HG02678 (cell line): Measurements from ENCODE around the gene POLD1.
A peak's percentile ranks its signal among the peaks of the same experiment; 100 is the strongest.
"Not testable (repeated sequence)": the region's sequence is repeated elsewhere in the genome, so short reads cannot be mapped to it uniquely, and the experiment has no call there.

ENCODE experiments used
- ATAC-seq: cut with Tn5 transposase; IDR thresholded peaks from one replicate; pipeline ENCODE4 v1.9.1; 2021; ENCODE audit warnings: mild to moderate bottlenecking, moderate library complexity; ENCODE audit not compliant: unreplicated experiment

POLD1 gene

DNA sequence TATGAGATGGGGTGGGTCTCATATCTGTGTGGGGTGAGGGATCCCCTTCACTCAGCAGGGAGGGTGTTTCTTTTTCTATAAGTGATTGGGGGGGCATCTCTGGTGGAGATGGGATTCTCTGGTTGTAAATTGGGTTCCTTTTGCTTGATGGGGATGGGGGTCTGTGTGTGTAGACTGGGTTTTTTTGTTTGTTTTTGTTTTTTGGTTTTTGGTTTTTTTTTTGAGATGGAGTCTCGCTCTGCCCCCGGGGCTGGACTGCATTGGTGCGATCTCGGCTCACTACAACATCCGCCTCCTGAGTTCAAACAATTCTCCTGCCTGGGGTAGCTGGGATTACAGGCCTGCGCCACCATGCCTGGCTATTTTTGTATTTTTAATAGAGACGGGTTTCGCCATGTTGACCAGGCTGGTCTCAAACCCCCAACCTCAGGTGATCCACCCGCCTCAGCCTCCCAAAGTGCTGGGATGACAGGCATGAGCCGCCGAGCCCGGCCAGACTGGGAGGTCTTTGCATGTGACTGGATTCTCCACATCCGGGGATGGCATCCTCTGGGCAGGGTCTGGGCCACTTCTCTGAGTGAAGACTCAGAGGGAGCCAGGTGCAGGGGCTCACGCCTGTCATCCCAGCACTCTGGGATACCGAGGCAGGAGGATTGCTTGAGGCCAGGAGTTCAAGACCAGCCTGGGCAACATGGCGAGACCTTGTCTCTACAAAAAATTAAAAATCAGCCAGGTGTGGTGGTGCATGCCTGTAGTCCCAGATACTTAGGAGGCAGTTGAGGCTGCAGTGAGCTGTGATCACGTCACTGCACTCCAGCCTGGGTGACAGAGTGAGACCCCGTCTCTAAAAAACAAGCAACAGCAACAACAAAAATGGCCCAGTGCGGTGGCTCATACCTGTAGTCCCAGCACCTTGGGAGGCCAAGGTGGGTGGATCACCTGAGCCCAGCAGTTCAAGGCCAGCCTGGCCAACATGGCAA is 49.3 kb downstream of the POLD1 start:
- ATAC-seq: no peak

DNA sequence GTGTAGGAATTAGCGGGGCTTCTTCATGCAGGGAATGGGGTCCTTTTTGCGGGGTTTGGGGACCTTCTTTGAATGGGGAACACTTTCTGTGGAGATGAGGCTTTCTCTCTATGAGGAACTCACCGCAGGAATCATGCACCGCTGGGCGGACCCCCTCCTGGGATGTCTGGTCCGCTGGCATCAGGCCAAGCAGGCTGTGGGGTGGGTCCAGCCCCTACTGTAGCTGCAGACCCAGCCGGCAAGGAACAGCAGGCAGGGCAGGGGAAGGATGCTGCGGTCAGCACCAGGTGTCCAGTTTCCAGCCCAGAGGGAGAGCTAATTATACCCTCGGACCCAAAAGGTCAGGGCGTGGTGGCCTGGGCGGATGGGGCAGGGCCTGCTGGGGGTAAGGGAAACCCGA is 50.4 kb downstream of the POLD1 start:
- no peak for ATAC-seq

DNA sequence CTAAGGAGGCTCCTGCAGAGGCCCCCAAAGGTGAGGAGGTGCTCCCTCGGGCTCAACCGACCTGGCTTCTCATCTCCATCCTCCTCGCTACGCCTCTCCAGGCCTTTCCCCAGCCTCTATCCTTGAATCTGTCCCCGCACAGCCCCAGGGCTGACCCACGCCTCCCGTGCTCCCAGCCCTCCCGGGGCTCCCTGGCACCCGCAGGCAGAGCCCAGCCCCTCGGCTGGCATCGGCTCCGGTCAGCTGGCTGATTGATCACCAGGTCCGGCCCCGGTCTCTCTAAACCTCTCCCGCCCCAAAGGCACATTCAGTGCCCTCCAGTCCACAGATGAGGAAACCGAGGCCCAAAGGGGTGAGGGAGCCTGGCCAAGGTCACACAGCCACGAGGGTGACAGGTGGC is 51.1 kb downstream of the POLD1 start:
- ATAC-seq: no peak

DNA sequence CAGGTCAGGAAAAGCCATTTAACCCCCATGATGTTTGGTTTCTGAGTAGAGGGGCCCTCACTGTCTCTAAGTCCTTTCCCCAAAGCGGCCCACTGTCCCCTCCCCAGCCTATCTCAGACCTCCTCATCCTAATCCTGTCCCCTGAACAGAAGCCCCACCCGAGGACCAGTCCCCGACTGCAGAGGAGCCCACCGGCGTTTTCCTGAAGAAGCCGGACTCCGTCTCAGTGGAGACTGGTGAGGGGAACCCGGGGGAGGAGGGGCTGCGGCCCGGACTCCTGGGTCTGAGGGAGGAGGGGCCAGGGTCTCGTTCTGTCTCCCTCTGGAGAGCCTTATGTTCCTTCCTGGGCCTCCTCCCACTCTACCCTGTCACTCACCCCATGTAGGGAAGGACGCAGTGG is 51.5 kb downstream of the POLD1 start:
- no peak for ATAC-seq

DNA sequence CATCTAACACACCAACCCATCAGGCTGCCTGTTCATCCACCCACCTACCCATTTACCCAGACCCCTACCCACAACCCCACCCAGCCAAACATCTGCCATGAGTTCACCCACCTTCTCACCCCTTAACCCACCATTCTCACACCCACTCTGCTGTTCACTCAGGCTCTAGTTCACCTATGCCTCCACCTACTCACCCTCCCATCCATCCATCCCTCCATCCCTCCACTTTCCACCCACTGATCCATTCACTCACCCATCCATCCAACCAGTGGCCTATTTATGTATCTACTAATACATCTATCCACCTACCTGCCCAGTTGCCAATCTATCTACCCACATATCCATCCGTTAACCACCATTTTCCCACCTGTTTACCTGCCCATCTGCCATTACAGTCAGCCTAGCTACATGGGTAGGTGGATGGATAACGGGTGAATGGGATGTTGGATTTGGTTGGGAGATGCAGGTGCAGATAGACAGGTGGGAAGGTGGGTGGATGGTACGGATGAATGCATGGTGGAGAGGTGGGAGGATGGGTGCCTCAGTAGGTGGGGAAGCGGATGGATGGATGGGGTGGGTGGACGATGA is 53.8 kb downstream of the POLD1 start:
- ATAC-seq: no peak

DNA sequence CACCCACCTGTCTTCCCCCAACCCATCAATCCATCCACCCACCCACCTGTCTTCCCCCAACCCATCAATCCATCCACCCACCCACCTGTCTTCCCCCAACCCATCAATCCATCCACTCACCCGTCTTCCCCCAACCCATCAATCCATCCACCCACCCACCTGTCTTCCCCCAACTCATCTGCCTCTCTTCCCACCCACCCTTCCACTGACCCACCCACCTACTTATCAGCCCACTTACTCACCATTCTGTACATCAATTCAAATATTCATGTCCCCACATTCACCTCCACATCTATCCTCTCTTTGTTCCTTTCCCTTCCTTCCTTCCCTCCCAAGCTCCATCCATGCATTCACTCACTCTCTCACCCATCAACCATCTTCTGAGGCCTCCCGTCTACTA is 55.0 kb downstream of the POLD1 start:
- ATAC-seq: not testable (repeated sequence)

DNA sequence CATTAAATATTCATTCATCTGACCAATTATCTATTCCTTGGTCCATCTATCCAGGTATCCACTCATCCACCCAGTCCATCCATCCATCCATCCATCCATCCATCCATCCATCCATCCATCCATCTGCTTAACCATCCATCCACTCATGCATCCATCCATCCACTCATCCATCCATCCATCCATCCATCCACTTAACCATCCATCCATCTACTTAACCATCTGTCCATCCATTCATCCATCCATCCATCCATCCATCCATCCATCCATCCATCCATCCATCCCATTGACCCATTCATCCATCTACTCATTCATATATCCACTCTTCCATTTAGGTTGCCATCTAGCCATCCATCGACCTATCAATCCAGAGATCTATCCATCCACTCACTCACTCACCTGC is 59.9 kb downstream of the POLD1 start:
- no peak for ATAC-seq

DNA sequence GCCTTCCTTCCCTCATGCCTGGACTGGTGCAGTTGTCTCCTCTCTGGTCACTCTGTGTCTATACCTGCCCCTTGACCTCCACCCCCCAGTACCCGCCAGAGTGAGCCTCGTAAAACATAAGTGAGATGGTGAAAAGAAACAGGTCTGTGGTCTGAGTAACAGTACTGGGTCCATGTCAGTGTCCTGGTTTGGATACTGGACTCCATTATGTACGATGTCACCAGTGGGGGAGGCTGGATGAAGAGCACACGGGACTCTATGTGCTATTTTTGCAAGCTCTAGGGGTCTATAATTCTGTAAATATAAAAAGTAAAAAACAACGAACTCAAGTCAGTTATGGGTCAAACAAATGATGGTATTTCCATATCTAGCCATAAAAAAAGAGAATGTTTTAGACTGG is 62.9 kb downstream of the POLD1 start:
- no peak for ATAC-seq

DNA sequence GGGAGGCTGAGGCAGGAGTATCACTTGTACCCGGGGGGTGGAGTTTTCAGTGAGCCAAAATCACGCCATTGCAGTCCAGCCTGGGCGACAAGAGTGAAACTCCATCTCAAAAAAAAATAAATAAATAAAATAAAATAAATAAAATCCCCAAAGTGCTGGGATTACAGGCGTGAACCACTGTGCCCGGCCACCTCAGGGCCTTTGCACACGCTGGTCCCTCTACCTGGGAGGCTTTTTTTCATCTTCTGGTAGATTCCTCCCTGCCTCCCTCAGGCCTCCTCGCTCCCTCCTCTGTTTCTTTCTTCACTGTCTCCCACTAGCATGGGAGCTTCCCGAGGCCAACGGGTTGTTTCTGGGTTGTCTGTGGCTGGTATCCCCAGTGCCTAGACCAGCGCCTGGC is 63.6 kb downstream of the POLD1 start:
- no peak for ATAC-seq

DNA sequence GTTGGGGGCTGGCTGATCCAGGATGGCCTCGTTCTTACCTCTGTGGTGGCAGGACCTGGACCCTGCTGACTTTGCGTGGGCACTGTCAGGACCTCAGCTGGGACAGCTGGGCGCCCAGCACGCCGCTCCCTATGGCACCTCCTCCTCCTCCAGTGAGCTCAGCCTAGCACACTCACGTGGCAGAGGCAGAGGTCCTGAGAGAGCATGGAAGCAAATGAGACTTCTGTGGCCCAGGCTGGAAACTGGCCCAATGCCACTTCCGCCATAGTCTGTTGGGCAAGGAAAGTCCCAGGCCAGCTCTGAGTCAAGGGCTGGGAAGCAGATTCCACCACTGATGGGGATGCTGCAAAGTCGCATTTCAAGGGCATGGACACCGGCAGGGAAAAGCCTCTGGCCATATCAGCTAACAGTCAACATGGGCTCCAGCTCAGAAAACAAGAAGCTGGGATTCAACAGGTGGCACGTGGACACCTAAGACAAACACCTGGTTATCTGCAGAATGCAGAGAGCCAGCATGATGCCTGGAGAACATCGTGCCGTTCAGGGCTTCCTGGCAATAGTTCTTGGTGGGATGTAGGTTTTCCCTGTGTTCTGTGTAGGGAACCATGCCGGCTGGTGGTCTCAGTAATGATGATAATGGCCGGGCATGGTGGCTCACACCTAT is 65.2 kb downstream of the POLD1 start:
- ATAC-seq: no peak

DNA sequence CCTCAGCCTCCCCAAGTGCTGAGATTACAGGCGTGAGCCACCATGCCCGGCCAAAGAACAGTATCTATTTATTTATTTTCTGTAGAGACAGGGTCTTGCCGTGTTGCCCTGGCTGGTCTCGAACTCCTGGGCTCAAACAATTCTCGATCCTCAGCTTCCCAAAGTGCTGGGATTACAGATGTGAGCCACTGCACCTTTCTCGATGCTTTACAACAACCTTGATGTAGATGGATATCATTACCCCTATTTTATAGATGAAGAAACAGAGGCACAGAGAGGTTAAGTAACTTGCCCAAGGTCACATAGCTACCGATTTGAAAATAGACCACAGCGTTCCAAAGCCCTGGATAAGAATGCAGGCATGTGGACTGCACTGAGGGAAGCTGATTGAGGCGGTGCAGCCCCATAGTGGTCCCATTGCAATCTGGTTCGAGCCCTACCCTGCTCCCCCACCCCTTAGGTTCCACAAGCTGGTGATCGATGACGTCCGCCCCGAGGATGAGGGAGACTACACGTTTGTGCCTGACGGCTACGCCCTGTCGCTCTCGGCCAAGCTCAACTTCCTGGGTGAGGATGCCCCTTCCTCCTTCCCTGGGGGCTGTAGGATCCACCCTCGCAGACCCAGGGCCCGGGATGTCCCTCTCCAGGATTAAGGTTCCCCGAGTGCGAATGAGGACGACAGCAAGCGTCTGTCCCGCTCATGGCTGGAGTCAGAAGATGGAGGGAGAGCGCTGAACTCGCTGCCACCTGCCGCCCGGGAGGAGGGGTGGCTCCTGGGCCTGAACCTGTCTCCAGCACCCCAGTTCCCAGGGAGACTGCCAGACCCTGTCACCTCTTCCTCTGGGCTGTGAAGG is 66.4 kb downstream of the POLD1 start:
- ATAC-seq: no peak

DNA sequence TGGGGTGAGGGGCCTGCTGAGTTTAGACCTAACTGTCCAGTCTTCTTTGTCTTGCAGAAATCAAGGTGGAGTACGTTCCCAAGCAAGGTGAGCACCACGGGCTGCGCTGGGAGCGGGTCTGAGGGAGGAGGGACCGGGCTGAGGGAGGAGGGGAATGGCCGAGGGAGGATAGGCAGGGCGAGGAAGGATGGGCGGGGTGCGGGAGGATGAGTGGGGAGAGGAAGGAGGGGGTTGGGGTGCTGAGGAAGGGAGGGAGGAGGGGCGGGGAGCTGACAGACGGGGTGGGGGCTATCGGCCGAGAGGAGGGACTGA is 67.0 kb downstream of the POLD1 start:
- ATAC-seq: no peak

DNA sequence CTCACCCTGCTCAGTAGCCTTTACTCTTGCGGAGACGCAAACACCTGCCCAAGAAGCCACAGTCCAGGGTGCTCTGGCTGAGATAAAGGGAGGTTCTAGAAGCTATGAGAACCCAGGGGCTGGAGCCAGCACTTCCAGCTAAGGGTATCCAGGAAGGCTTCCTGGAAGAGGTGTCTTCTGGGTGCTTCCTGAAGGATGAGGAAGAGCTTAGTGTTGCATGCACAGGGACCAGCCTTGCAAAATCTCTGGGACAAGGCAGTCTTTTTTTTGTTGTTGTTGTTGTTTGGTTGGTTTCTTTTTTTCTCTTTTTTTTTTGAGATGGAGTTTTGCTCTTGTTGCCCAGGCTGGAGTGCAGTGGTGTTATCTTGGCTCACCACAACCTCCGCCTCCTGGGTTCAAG is 69.1 kb downstream of the POLD1 start:
- ATAC-seq: no peak

DNA sequence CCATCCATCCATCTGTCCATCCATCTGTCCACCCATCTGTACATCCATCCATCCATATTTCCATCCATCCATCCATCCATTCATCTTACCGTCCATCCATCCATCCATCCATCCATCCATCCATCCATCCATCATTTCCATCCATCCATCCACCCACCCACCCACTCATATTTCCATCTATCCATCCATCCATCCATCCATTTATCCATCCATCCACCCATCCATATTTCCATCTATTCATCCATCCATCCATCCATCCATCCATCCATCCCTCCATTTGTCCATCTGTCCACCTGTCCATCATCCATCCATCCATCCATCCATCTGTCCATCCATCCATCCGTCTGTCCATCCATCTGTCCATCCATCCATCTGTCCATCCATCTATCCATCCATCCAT is 71.8 kb downstream of the POLD1 start:
- ATAC-seq: no peak

DNA sequence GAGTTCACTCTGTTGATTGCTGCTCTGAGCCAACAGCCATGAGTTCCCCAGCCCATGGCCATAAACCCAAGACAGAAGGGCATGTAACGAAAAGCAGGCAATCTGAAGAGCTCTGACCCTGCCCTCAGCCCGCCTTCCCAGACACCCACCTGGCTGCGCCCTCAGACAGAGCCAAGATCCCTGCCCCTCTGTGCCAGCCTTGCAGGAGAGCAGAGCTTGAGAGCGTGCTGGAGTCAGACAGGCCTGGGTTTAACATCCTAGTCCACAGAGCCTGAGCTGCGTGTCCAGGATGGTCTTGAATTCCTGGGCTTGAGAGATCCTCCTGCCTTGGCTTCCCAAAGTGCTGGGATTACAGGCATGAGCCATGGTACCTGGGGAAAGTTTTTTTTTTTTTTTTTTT is 73.2 kb downstream of the POLD1 start:
- ATAC-seq: no peak

DNA sequence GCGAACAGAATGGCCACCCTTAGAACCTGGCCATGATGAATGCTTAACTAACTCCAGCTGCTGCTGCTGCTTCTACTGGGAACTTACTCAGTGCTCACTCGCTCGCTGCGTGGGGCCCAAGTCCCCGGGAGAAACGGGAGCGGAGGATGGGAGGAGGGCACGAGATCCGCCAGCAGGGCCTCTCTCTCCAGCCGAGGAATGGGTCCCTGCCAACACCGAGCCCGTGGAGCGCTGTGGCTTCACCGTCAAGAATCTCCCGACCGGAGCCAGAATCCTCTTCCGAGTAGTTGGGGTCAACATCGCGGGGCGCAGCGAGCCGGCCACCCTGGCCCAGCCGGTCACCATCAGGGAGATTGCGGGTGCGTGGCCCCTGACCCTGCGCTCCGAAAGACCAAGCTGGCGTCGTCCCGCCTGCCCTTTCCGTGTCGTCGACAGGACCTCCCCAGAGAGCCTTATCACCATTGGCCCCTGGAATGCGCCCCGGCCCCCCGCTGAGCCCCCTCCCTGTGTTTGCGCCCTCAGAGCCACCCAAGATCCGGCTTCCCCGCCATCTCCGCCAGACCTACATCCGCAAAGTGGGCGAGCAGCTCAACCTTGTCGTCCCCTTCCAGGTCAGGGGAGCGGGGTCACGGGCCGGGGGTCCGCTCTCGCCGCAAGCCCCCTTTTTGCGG is 74.4 kb downstream of the POLD1 start:
- ATAC-seq: no peak

DNA sequence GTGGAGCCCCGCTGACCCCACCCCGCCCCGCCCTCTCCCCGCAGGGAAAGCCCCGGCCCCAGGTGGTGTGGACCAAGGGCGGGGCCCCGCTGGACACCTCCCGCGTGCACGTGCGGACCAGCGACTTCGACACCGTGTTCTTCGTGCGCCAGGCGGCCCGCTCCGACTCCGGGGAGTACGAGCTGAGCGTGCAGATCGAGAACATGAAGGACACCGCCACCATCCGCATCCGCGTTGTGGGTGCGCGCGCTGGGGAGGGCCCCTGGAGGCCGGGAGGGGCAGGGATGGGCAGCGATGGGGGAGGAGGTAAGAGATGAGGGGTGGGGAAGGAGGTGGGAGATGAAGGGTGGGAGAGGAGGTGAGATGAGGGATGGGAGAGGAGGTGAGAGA is 74.9 kb downstream of the POLD1 start:
- no peak for ATAC-seq

DNA sequence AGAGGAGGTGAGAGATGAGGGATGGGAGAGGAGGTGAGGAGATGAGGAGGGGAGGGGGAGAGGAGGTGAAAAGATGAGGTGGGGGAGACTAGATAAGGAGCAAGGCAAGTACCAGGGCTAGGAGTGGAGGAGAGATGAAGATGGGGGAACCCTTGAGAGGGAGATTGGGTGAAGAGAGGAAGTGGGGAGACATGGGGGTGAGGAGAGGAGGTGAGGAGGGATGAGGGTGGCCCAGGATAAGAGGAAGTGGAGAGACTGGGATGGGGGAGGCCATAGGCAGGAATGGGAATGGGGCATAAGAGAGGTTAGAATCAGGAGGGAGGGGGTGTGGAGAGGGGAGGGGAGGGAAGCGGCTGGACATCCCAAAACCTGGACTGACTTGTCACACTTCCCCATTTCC is 75.5 kb downstream of the POLD1 start:
- ATAC-seq: no peak

DNA sequence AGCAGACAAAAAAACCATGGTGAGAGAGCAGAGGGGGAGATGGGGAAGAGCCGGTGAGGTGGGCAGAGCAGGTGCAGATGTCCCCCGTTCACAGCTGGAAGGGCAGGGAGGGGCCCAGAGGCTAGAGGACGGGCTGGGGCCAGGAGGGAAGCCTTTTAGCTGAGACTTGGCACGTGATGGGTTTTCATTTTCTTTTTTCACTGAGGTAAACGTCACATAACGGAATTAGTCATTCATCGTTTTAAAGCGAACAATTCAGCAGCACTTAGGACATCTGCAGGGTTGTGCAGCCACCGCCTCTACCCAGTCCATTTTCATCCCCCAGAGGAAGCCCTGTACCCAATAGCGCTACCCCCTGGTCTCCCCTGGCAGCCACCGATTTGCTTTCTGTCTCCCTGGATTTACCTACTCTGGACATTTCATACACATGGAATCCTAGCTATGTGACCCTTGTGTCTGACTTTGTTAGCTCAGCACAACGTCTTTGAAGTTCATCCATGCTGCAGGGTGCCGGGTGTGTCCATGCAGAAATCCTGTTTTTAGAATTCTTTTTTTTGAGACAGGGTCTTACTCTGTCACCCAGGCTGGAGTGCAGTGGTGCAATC is 76.1 kb downstream of the POLD1 start:
- ATAC-seq: peak; percentile 57
